K562 (cell line): ENCODE measurements around the gene DAZAP1. TPM values are rescaled to one million over a fixed set of nuclear protein-coding genes. Genes with fewer than 3 reads are reported as not detected.

Source experiments
- ATAC-seq: fragments of 200-7000 bp; cut with Tn5 transposase; 3 replicates; pipeline ENCODE4 v1.9.1; 2020; ENCODE audit warnings: moderate library complexity
- BruUV-seq: library from RNA; stranded (reverse); fragments of 400-500 nt; replicated peaks from 2 replicates; lab custom pipeline; 2021; lab: Mats Ljungman, UMichigan
- CTCF ChIA-PET: fragments of 300-600 bp; formaldehyde crosslinking; extraction: SDS; loops from one replicate; lab custom pipeline; 2021; ENCODE audit warnings: low intra/inter-chr PET ratio; lab: Yijun Ruan, JAX
- POLR2A ChIA-PET: fragments of 300-600, 350-650 bp; sonication (Branson Sonifier 250); formaldehyde crosslinking; extraction: SDS; loops from one replicate; lab custom pipeline; 2021; ENCODE audit warnings: antibody characterized with exemption, inconsistent platforms; lab: Yijun Ruan, JAX
- DNase-seq, 4 experiments: peaks; one replicate each; pipeline versions ENCODE4 v3.0.0 to v3.0.0-alpha.2; 2011 to 2018; ENCODE audit warnings: low spot score in 3 of 4, mixed read lengths in 3 of 4; ENCODE audit errors: extremely low read depth in 1 of 4
- FAIRE-seq: peaks from 2 replicates; lab custom pipeline; 2011; peaks lifted over from hg19 to GRCh38; lab: Jason Lieb, UNC
- H2AFZ ChIP-seq: 2 replicates; pipeline ENCODE4 v1.6.0; 2011; ENCODE audit warnings: low read depth, low read length, control low read depth, inconsistent platforms
- H3K27ac ChIP-seq: fragments of 200-600 bp; 3 replicates; pipeline ENCODE4 v1.8.0; 2011; ENCODE audit warnings: low read depth, mild to moderate bottlenecking, control low read depth, inconsistent platforms, low read length, moderate library complexity, mixed read lengths; ENCODE audit errors: extremely low read depth
- H3K27me3 ChIP-seq, 2 experiments: fragments of 300-600 bp in 1 of 2; 2 replicates in 1 of 2; 3 replicates in 1 of 2; pipeline versions ENCODE4 v1.6.0 to v1.8.0; 2011; ENCODE audit warnings: inconsistent platforms in 2 of 2, low read length in 2 of 2, mild to moderate bottlenecking in 1 of 2, mixed read lengths in 1 of 2, moderate library complexity in 1 of 2; ENCODE audit not compliant: control insufficient read depth in 2 of 2, insufficient read depth in 2 of 2
- H3K36me3 ChIP-seq: fragments of 300-600 bp; 3 replicates; pipeline ENCODE4 v1.8.0; 2011; ENCODE audit warnings: mild to moderate bottlenecking, low read length, inconsistent platforms; ENCODE audit not compliant: control insufficient read depth, insufficient read depth
- H3K4me1 ChIP-seq, 2 experiments: fragments of 200-600 bp in 1 of 2; replicated peaks in 1 of 2; 2 replicates in 1 of 2; 3 replicates in 1 of 2; pipeline versions ENCODE4 v1.5.1 to v1.8.0; 2011; ENCODE audit warnings: inconsistent platforms in 2 of 2, low read length in 2 of 2, mild to moderate bottlenecking in 1 of 2, mixed read lengths in 1 of 2, moderate library complexity in 1 of 2; ENCODE audit not compliant: control insufficient read depth in 2 of 2, insufficient read depth in 2 of 2
- H3K4me2 ChIP-seq: 2 replicates; pipeline ENCODE4 v1.6.1; 2011; ENCODE audit warnings: low read length, control low read depth, inconsistent platforms, mixed read lengths; ENCODE audit not compliant: insufficient read depth
- H3K4me3 ChIP-seq: fragments of 200-600 bp; sonication (generic), shearing (Covaris generic); 2 replicates; pipeline ENCODE4 v1.5.1; 2016; ENCODE audit warnings: control low read depth, inconsistent platforms
- H3K79me2 ChIP-seq: fragments of 200-600 bp; 3 replicates; pipeline ENCODE4 v1.8.0; 2011; ENCODE audit warnings: low read length, inconsistent platforms; ENCODE audit not compliant: control insufficient read depth, insufficient read depth
- H3K9ac ChIP-seq, 2 experiments: 2 replicates each; pipeline versions ENCODE4 v1.6.0 to v1.6.1; 2011; ENCODE audit warnings: low read depth in 2 of 2, low read length in 2 of 2, control low read depth in 1 of 2, inconsistent platforms in 1 of 2, mild to moderate bottlenecking in 1 of 2, mixed read lengths in 1 of 2; ENCODE audit not compliant: insufficient read depth in 1 of 2
- H3K9me1 ChIP-seq: one replicate; pipeline ENCODE4 v1.6.0; 2011; ENCODE audit warnings: inconsistent platforms, mild to moderate bottlenecking, low read length, moderate library complexity; ENCODE audit not compliant: control insufficient read depth, insufficient read depth
- H3K9me3 ChIP-seq: replicated peaks from 2 replicates; pipeline ENCODE4 v1.5.1; 2011; ENCODE audit warnings: low read depth, low read length, inconsistent platforms; ENCODE audit not compliant: control insufficient read depth, insufficient read depth
- H4K20me1 ChIP-seq: replicated peaks from 2 replicates; pipeline ENCODE4 v1.6.1; 2011; ENCODE audit warnings: low read length, inconsistent platforms, mixed read lengths; ENCODE audit not compliant: control insufficient read depth, insufficient read depth
- ARID2 ChIP-seq: fragments of 450-650 bp; IDR thresholded peaks from 2 replicates; pipeline ENCODE4 v1.6.1; 2017; ENCODE audit warnings: antibody characterized with exemption, mild to moderate bottlenecking
- CEBPB ChIP-seq: fragments of 450-650 bp; IDR thresholded peaks from 2 replicates; pipeline ENCODE4 v1.6.1; 2016; ENCODE audit warnings: missing genetic modification characterization, missing compliant biosample characterization
- DDX20 ChIP-seq: fragments of 450-650 bp; IDR thresholded peaks from 2 replicates; pipeline ENCODE4 v1.6.1; 2016; ENCODE audit warnings: missing genetic modification characterization, low read depth, mild to moderate bottlenecking, missing compliant biosample characterization, moderate library complexity
- E2F5 ChIP-seq: sonication (generic); formaldehyde crosslinking; IDR thresholded peaks from 2 replicates; pipeline ENCODE4 v1.8.0; 2022; ENCODE audit warnings: mild to moderate bottlenecking, missing genetic modification reagents
- ERF ChIP-seq: fragments of 450-650 bp; formaldehyde crosslinking; IDR thresholded peaks from 2 replicates; pipeline ENCODE4 v1.4.0; 2020; ENCODE audit warnings: mild to moderate bottlenecking, mixed read lengths
- FOXJ3 ChIP-seq: sonication (generic); formaldehyde crosslinking; IDR thresholded peaks from 2 replicates; pipeline ENCODE4 v1.4.0; 2020; ENCODE audit warnings: mild to moderate bottlenecking, missing genetic modification reagents
- MNT ChIP-seq, 2 experiments: fragments of 450-650 bp; conservative IDR thresholded peaks; 2 replicates each; pipeline ENCODE4 v1.6.1; 2017; ENCODE audit warnings: mild to moderate bottlenecking in 2 of 2, moderate library complexity in 2 of 2
- MXI1 ChIP-seq: IDR thresholded peaks from 2 replicates; pipeline ENCODE4 v1.6.1; 2011; ENCODE audit warnings: low read depth, mild to moderate bottlenecking, improper control_type of control experiment, low read length
- MYNN ChIP-seq, 2 experiments: sonication (generic); formaldehyde crosslinking in 1 of 2; IDR thresholded peaks; 2 replicates each; pipeline versions ENCODE4 v1.5.0 to v1.6.1; 2016 to 2020; ENCODE audit warnings: antibody characterized with exemption in 1 of 2, missing genetic modification reagents in 1 of 2
- TGIF2 ChIP-seq: sonication (generic); formaldehyde crosslinking; IDR thresholded peaks from 2 replicates; pipeline ENCODE4 v1.8.1; 2022; ENCODE audit warnings: mild to moderate bottlenecking, missing genetic modification reagents, moderate library complexity
- ZBTB7A ChIP-seq: IDR thresholded peaks from 2 replicates; pipeline ENCODE4 v1.6.1; 2011; ENCODE audit warnings: low read depth, mild to moderate bottlenecking, low read length, moderate library complexity, borderline replicate concordance; ENCODE audit not compliant: control insufficient read depth
- ZFP1 ChIP-seq: fragments of 450-650 bp; formaldehyde crosslinking; IDR thresholded peaks from 2 replicates; pipeline ENCODE4 v1.4.0; 2020; ENCODE audit warnings: mild to moderate bottlenecking, mixed read lengths
- ZNF57 ChIP-seq: fragments of 450-650 bp; formaldehyde crosslinking; IDR thresholded peaks from 2 replicates; pipeline ENCODE4 v1.4.0; 2020; ENCODE audit warnings: mild to moderate bottlenecking, moderate library complexity
- ZNF639 ChIP-seq, 2 experiments: fragments of 200-800 bp in 1 of 2; sonication (Bioruptor generic) in 1 of 2; sonication (generic) in 1 of 2; formaldehyde crosslinking in 1 of 2; IDR thresholded peaks in 1 of 2; conservative IDR thresholded peaks in 1 of 2; 2 replicates each; pipeline versions ENCODE4 v1.5.0 to v1.6.1; 2016 to 2020; ENCODE audit warnings: missing compliant biosample characterization in 1 of 2, missing genetic modification characterization in 1 of 2, missing genetic modification reagents in 1 of 2
- ZNF655 ChIP-seq: fragments of 250-450 bp; sonication (Bioruptor Pico); IDR thresholded peaks from 2 replicates; pipeline ENCODE4 v1.5.0; 2021
- WGBS: fragments of 100-300 bp; shearing (Covaris generic); methylation state at CpG from one replicate; pipeline ENCODE4 v1.1.6; 2016; ENCODE audit warnings: low coverage, mixed read lengths; ENCODE audit not compliant: insufficient coverage; ENCODE audit errors: missing lambda C conversion rate; 5-methylcytosine and 5-hydroxymethylcytosine counted together
- in situ Hi-C: fragments of 300-500 bp; cut with MboI; formaldehyde crosslinking; loops from 4 replicates; pipeline ENCODE4 v1.15.0; 2018; ENCODE audit warnings: inconsistent platforms, mixed read lengths
- intact Hi-C: fragments of 100-400 bp; cut with micrococcal nuclease; formaldehyde crosslinking; loops from 2 replicates; pipeline ENCODE4 v1.14.2; 2022
- polyA plus RNA-seq, 8 experiments: library from polyadenylated mRNA; depleted of rRNA in 4 of 8; stranded (reverse) in 5 of 8; unstranded in 3 of 8; fragments of >200 nt; fragmentation: Nextera tagmentation in 2 of 8; fragmentation: Illumina TruSeq in 1 of 8; extraction: Ambion mirVana in 2 of 8; extraction: Trizol in 1 of 8; gene quantifications; 2 replicates each; pipeline versions ENCODE4 v1.2.1 to v1.2.3, GENCODE V29; 2011 to 2014; ENCODE audit warnings: inconsistent platforms in 1 of 8, missing spikeins in 1 of 8
- total RNA-seq, 7 experiments: library from RNA; depleted of rRNA in 6 of 7; stranded (reverse); fragments of >200 nt in 6 of 7; fragmentation: Illumina TruSeq in 2 of 7; extraction: Trizol in 2 of 7; gene quantifications; 2 replicates each; pipeline versions ENCODE4 v1.2.1 to v1.2.3, GENCODE V29; 2011 to 2021; ENCODE audit warnings: low replicate concordance in 1 of 7

The DAZAP1 gene
- total and polyA plus RNA-seq, 9 of the 15 experiments (the other 6 are each of a cell fraction or from before 2014, with no cell fraction given), result 10.8 to 289 (median 142) TPM

GRCh38 chr19:1438933-1439354 is 31.6 kb downstream of the DAZAP1 start:
- H3K4me1 ChIP-seq, result peaks cover 47 to 88% of the 10 kb centered on the region in 2 experiments
- TF ChIP-seq E2F5 (CRISPR knock-in tag) (no peak), MNT (conservative IDR thresholded peaks at IDR 0.05) (no peak), ZNF655 (CRISPR knock-in tag) (no peak), ERF (CRISPR knock-in tag) (no peak), FOXJ3 (CRISPR knock-in tag) (no peak), MYNN (IDR thresholded peaks at IDR 0.05) (no peak), MYNN (CRISPR knock-in tag; IDR thresholded peaks at IDR 0.05) (no peak), TGIF2 (no peak), CEBPB (tag) (no peak), MXI1 (no peak), ZNF639 (CRISPR knock-in tag; conservative IDR thresholded peaks at IDR 0.05 in 1 of 2, IDR thresholded peaks at IDR 0.05 in 1 of 2) (no peak), DDX20 (tag) (no peak), ARID2 (no peak), ZNF57 (CRISPR knock-in tag) (no peak), ZFP1 (no peak), ZBTB7A (peak; percentile 51; the same call in 1 of the 2 replicates)

More at GRCh38 chr19:1438933-1439354, 31.6 kb downstream of the DAZAP1 start:
- ChIA-PET CTCF (no interaction called here), POLR2A (interaction anchor here (0.7 to 1.1 kb wide), 2 partner anchors 14 to 19 kb away, joined by 3 read pairs; no protein-coding TSS in a partner anchor)
- intact Hi-C loops (no loop called here), in situ Hi-C loops (no loop called here)
- WGBS, result 0% methylated on average over 11 of the region's 26 CpGs
- FAIRE-seq, result no peak
- peaks cover 57% of the 10 kb centered on the region for H3K36me3 ChIP-seq
- peaks cover 52% of the 10 kb centered on the region for H3K79me2 ChIP-seq
- peak overlapping the region; percentile 70 for H3K4me3 ChIP-seq
- no peaks in the 10 kb centered on the region for H3K27me3 ChIP-seq
- peak; percentile 0; the same call in 1 of the 3 replicates for ATAC-seq
- H3K27ac ChIP-seq, result peak overlapping the region; percentile 90
- H2AFZ ChIP-seq, result no peak overlapping the region
- no peaks in the 10 kb centered on the region for H3K9me1 ChIP-seq
- H4K20me1 ChIP-seq, result peaks cover 35% of the 10 kb centered on the region
- DNase-seq, result peak in 1 of 4 experiments; percentile 56
- peak overlapping the region; percentile 93 to 100 for H3K9ac ChIP-seq
- peak overlapping the region; percentile 97 for H3K4me2 ChIP-seq
- H3K9me3 ChIP-seq, result no peaks in the 10 kb centered on the region
- BruUV-seq, result no TSS peak
